Raji (cell line): ENCODE measurements around the gene RWDD2A.

ENCODE experiments used
- POLR2A ChIP-seq: IDR thresholded peaks from 2 replicates; pipeline ENCODE4 v1.6.1; 2011; ENCODE audit warnings: low read depth, low read length, control low read depth; ENCODE audit not compliant: insufficient read depth

The RWDD2A gene

GRCh38 chr6:83192456-83192855 is 701 bp upstream of the RWDD2A start:
- no peak for TF ChIP-seq POLR2A

- TF ChIP-seq POLR2A, result no peak
Observed at GRCh38 chr6:83193747-83194566, 800 bp downstream of the RWDD2A start.

- TF ChIP-seq POLR2A, result no peak
Observed at GRCh38 chr6:83198486-83199172, 5.5 kb downstream of the RWDD2A start.

- no peak for TF ChIP-seq POLR2A
Observed at GRCh38 chr6:83199173-83199862, 6.2 kb downstream of the RWDD2A start.

GRCh38 chr6:83199863-83200225 is 6.7 kb downstream of the RWDD2A start:
- no peak for TF ChIP-seq POLR2A

- no peak for TF ChIP-seq POLR2A
Observed at GRCh38 chr6:83202031-83202430, 8.9 kb downstream of the RWDD2A start.

GRCh38 chr6:83215131-83216047 is 22.2 kb downstream of the RWDD2A start:
- TF ChIP-seq POLR2A, result no peak

GRCh38 chr6:83216806-83217205 is 23.6 kb downstream of the RWDD2A start:
- no peak for TF ChIP-seq POLR2A

GRCh38 chr6:83218646-83219045 is 25.5 kb downstream of the RWDD2A start:
- no peak for TF ChIP-seq POLR2A

GRCh38 chr6:83220121-83220520 is 27.0 kb downstream of the RWDD2A start:
- TF ChIP-seq POLR2A, result no peak

GRCh38 chr6:83221276-83221675 is 28.1 kb downstream of the RWDD2A start:
- no peak for TF ChIP-seq POLR2A

- no peak for TF ChIP-seq POLR2A
Observed at GRCh38 chr6:83221889-83222479, 28.8 kb downstream of the RWDD2A start.

- no peak for TF ChIP-seq POLR2A
Observed at GRCh38 chr6:83226517-83226916, 33.4 kb downstream of the RWDD2A start.

GRCh38 chr6:83231146-83231545 is 38.0 kb downstream of the RWDD2A start:
- no peak for TF ChIP-seq POLR2A
